Myocyte (in vitro differentiated cells): ENCODE measurements around the gene THAP4. TPM values are rescaled to one million over a fixed set of nuclear protein-coding genes. Genes with fewer than 3 reads are reported as not detected.
"Not testable (repeated sequence)": the region's sequence is repeated elsewhere in the genome, so short reads cannot be mapped to it uniquely, and the experiment has no call there.

ENCODE experiments used
- DNase-seq: peaks from one replicate; pipeline ENCODE4 v3.0.0-alpha.2; 2012; ENCODE audit warnings: low read depth
- total RNA-seq: library from RNA; depleted of rRNA; stranded (reverse); fragments of >200 nt; gene quantifications from 2 replicates; pipeline ENCODE4 v1.2.3, GENCODE V29; 2014

Gene THAP4
- total RNA-seq, 1 donor from 2014 or later, result 54.7 TPM

DNA sequence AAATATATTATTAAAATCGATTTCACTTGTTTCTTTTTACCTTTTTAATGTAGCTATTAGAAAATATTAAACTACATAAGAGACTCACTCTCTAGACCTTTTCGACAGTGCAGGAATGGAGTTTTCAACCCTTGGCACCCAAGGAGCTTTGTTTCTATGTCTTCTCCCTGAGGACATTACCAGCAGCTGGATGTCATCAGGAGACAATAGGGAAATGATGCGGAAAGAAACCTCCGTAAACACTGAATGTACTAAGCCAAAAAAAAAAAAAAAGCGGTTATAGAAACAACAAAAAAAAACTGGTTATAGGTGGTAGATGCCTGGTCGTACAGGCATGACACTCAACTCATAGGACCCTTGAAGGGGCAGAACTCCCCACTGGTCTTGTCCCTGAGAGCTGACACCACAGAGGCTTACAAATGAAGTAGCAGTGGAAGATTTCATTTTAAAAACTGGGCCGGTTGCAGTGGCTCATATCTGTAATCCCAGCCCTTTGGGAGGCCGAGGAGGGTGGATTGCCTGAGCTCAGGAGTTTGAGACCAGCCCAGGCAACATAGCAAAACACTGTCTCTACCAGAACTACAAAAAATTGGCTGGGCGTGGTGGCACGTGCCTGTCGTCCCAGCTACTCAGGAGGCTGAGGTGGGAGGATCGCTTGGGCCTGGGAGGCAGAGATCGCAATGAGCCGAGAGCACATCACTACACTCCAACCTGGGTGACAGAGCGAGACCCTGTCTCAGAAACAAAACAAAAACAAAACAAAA is 23.8 kb downstream of the THAP4 start:
- DNase-seq, result no peak

DNA sequence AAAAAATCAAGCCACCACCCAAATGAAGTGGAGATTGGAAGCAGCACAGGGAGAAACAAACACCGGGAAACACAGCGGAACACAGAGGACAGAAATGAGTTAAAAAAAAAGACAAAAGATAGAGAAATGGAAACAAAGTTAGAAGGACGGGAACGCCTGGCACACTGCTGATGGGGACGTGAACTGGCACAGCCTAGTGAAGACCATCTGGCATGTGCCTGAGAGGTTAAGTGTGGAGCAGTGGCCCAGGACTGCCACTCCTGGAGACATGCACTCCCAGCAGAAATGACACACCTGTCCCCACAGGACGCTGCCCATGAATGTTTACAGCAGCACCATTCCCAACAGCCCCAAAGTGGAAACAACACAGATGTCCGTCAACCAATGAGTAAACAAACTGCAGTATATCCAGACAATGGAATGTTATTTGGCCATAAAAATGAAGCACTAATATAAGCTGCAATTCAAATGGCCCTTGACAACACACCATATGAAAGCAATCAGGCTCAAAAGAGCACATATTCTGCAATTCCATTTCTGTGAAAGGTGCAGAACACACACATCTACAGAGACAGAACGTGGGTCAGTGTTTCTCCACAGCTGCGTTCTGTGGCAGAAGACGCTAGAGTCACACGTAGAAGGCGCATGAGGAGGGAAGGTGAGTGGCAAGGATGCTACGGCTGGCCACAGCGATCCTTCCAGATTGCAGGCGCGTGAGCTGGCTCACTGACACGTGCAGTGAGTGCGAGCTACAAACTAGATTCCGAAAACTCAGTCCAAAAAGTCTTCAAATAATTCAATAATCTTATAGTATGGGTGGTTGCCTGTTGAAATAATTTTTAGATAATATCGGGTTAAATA is 24.6 kb downstream of the THAP4 start:
- no peak for DNase-seq

DNA sequence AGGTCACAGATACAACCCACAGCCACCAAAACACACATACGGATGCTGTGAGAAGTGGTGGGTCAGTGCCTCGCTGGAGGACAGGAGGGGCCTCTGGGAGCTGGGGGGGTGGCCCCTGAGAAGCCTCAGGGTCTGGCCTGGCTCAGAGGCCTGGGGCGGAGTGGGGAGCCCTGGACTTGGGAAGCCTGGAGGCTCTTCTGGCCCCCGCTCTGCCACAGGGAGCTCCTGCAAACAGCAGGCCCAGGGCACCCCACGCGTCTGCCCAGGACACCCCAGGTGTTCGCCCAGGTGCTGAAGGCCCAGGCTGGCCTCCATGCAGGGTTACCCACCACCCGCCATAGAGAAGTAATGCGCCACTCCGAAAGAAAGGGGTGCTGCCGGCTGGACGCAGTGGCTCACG is 25.9 kb downstream of the THAP4 start:
- no peak for DNase-seq

DNA sequence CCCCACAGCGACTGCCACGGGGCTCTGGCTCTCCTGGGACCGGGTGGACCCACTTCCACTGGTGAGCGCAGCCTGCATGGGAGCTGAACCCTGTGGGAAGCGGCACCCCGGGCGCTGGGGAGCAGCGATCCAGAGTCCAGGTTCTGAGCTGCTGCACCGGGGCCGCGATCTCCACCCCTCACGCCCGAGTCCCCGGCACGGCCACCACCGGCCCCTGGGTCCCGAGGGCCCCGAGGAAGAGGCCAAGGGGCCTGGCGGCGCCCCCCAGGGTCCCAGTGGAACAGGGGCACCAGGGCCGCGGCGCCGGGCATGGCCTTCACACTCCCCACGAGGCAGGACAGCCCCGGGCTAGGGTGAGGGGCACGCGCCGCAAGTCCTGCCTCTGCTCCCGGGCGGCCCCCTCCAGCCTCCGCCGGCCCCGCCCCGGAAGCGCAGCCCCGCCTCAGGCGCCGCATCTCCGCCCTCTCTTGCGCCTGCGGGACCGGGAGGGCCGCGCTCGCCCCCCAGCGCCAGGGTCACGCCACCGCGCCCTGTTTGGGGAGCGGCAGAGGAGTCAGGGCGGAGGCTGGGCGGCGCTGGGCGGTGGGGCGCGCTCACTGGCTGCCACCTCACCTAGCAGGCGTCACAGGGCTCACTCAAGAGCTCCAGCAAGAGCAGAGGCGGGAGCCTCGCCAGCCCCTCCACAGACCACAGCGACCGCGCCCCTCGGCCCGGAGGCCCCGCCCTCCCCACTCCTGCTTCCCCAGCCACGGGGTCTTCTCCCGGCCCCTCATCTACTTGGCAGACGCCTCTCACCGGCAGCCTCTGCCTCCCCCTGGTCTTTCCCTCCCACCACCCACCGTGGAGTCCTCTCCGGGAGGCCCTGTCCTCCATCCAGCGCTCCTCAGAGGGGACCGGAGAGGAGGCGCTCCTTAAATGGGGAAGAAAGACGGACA is 26.8 kb downstream of the THAP4 start:
- DNase-seq, result peak; percentile 75

DNA sequence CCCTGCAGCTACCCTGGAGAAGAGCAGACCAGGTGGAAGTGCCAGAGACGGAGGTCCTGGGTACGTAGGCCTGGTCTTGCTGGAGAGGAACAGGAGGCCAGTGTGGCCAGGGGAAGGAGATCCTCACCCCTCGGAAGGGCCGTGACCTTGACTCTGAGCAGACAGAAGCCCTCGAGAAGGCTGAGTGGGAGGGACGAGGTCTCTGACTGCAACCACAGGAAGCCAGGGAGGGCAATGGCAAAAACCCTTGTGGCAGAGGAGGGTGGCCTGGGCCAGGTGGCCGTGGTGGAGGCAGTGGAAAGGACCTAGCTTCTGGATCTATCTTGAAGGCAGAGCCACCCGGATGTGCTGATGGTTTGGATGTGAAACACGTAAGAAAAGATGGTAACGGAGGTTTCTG is 28.1 kb downstream of the THAP4 start:
- peak; percentile 74 for DNase-seq

DNA sequence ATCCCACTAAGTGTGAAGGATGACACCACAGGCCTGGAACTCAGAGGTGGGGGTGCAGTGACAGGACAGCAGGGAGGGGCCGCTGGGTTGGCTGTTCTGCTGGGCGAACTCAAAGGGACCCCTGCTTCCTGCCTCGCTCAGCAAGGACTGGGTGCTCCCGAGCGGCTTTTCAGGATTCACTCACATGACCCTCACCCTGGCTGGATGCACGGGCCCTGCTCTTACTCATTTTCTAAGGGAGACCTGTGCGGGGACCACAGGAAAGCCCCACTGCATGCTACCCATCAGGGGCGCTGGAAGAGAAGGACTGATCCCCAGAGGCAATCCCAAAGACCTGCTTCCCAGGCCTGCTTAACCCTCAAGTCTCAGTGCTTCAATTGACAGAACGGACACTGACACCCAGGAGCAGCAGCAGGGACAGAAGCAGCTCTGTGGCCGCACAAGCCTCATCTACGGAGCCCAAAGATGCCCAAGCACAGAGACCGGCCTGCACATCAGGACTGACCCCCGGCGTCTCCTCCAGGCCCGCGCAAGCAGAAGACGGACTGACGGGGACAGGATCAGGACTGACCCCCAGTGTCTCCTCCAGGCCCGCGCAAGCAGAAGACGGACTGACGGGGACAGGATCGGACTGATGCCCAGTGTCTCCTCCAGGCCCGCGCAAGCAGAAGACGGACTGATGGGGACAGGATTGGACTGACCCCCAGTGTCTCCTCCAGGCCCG is 29.6 kb downstream of the THAP4 start:
- no peak for DNase-seq

DNA sequence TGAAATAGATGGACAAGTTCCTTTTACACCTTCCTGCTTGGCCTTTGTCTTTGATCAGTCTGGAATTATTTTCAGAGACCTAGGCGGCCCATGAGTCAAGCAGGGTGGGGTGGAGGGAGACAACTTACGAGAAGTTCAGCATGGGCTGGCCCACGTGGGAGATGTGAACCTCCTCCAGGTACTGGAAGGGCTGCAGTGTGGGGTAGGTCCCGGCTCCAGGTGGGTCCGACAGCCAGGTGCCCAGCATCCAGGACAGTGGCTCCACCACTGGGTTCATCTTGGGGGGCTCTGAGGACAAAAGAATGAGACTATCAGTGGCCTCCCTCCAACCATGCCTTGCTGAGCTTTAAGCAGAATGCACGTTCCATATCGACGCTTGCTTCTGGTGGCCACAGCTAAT is 30.8 kb downstream of the THAP4 start:
- DNase-seq, result no peak

DNA sequence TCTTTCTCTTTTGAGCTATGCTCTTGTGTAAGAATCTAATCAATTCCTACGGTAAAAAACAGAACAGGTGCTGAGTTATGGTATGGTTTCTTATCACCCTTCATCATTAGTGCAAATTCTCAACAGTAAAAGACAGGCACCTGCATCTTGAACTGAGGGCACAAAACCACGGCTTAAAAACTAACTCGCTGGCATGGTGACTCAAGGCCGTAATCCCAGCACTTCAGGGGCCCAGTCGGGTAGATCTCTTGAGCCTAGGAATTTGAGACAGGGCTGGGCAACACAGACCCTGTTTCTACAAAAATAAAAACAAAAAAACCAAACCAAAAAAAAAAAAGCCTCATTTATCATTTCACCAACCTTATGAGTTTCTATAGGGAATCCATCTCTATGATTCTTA is 33.3 kb downstream of the THAP4 start:
- no peak for DNase-seq

DNA sequence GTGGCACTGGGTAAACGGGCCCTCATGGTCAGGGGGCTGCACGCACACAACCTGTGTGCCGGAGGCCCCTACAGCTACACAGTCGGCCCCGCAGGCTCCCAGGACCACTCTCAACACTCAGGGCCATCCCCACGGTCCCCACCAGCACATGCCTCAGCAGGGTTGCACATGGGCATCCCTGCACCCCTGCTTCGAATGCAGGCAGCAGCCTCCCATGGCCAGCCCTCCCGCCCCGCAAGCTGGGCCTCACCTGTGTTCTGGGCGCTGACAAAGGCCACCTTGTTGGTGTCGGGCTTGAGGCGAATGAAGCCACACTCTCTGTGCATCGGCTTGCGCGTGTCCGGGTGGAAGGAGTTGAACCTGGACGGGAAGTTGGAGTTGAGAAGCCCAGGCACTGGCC is 34.2 kb downstream of the THAP4 start:
- no peak for DNase-seq

DNA sequence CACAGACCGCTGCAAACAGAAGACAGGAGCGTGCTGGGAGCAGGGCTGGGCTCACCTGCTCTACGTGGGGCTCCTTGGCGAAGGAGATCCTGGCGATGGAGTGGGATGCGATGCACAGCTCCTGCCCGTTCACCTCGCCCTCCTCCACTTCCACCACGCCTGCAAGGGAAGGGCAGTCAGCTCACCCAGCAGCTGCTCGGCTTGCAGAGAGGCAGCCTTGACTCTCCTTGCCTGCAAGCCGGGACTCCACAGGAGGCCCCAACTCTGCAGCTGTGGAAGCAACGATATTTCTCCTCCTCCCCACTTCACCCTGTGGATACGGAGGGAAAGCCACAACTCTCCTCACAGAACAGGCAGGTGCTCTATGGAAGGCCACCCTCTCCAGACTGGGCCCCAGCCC is 35.1 kb downstream of the THAP4 start:
- DNase-seq, result no peak

DNA sequence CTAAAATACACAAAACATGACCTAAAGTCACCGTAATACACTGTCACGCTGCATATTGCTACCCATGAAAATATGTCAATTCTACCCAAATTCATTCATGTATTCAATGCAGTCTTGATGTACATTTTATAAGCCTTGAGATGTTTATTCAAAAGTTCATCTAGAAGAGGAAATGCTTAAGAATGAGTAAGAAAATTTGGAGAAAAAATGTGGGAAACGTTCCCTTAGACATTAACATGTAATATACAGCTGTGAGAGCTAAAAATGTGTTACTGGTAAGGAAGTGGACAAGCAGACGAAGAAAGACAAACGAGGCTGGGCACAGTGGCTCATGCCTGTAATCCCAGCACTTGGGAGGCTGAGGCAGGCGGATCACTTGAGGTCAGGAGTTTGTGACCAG is 37.3 kb downstream of the THAP4 start:
- no peak for DNase-seq

DNA sequence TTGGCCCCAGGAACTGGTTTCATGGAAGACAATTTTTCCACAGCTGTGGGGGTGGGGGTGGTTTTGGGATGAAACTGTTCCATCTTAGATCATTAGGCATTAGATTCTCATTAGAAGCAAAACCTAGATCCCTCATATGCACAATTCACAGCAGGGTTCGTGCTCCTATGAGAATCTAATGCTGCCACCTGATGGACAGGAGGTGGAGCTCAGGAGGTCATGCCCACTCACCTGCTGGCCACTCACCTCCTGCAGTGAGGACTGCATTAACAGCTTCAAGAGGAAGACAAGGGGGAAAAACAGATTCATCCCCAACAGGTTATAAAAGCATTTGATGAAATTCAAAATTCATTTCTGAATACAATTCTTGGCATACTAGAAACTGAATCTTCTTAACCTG is 38.5 kb downstream of the THAP4 start:
- no peak for DNase-seq

DNA sequence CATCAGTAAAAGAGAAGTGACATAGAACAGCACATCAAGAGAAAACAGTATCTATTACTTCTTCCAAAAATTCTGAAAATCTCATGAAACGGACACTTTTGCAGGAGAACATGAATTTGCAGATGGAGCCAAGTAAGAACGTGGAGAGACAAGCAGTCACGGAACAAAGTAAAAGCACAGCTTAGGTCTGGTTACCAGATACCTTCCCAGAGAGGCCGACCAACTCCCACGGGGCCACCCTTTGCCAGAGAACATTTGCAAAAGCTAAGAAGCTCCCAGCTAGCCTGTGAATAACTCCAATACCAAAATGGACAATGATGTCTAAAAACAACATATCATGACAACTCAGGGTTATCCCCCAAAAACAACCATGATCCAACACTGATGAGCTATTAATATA is 38.9 kb downstream of the THAP4 start:
- DNase-seq, result no peak

DNA sequence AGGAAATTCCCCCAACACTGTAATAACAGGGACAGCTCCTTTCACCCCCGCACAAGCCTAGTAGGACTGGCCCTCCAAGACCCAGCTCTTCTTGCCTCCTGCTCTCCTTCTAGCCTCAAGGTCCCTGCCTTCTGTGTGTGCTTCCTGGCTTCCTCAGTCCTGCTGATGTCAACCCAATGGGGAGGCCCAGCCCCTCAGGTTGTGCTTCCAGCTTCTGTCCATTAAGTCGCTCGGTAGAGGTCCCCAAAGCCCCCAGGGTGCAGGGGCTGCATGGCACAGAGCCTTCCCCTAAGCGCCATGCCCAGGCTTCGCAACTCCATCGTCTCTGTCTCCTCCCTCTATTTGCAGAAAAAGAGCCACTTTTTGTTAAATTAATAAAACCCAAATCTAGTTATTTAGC is 39.4 kb downstream of the THAP4 start:
- no peak for DNase-seq

DNA sequence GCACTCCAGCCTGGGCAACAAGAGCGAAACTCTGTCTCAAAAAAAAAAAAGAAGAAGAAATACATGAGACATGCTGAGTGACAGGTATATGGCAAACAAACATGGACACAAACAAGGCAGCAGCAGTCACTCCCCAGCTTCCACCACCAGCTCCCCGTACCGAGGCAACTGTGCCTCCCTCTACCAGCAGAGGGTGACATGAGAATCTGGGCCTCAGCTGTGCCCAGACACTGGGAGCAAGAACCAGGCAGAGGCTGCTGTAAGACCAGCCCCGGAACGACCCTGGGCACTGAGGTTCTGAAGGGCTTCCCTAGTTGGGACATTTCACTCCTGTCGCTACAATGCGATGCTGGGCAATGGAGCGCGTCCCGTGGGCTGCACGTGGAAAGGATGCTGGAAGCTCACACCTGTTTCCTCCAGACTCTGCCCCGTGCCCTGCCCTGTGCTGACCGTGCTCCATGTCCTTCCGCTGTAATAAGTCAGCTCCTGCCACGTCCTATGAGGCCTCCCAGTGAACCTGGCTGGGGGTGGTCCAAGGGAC is 41.3 kb downstream of the THAP4 start:
- no peak for DNase-seq

DNA sequence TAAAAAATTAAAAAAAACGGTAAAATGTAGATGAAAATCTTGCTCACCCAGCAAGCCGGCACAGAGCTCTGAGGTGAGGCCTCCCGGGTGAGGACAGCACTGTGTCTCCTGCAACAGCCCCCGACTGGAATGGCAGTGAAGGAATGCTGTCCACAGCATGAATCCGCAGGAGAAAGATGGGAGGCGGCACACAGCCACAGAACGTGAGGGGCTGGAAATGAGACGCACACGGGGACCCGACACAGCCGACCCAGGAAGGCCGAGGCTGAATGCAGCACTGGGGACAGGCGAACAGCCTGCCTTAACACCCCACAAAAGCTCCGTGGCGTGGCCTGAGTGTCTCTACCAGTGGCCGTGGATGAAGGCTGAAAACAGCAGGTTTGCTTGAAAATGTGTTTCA is 43.7 kb downstream of the THAP4 start:
- DNase-seq, result no peak

DNA sequence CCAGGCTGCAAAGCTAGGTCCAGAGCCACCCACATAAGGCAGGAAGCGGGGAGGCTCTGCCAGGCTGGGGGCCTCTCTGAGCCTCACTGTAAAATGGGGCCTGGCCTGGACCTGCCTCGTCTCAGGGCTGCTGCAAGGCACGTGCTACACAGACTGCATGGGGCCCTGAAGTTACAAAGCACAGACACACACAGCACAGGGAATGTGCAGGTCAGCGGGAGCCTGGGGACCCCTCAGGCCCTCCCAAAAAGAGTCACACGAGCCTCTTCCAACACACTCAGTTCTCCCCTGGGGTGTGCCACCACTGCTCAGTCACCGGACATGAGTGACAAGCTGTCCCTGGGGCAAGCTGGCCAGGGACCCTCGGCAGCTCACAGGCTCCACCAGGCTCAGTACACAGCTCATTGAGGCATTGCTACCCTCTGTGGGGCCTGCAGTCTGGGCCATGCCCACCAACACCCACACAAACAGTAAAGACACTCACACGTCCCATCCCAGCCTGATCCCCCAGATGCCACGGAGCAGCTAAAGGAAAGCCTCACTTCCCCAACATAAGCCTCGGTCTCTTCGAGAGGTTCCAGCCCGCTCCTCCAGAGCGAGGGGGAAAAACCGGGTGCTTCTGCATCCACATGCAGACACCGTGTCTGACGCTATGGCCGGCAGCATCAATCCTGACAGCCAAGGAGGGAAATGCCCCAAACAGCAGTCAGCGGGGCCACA is 44.7 kb downstream of the THAP4 start:
- DNase-seq, result no peak

DNA sequence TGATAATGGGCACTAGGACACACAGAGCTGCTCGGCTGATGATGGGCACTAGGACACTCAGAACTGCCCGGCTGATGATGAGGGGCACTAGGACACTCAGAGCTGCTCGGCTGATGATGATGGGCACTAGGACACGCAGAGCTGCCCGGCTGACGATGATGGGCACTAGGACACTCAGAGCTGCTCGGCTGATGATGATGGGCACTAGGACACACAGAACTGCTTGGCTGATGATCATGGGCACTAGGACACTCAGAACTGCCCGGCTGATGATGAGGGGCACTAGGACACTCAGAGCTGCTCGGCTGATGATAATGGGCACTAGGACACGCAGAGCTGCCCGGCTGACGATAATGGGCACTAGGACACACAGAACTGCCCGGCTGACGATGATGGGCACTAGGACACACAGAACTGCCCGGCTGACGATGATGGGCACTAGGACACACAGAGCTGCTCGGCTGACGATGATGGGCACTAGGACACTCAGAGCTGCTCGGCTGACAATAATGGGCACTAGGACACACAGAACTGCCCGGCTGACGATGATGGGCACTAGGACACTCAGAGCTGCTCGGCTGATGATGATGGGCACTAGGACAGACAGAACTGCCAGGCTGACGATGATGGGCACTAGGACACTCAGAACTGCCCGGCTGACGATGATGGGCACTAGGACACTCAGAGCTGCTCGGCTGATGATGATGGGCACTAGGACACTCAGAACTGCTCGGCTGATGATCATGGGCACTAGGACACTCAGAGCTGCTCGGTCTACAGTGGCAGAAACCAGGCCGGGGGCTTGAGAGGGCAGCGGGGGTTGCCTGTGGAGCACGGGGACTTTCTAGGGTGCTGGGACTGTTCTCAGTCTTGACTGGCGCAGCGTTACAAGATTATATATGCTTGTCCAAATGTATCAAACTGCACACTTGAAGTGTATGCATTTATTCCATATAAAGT is 46.2 kb downstream of the THAP4 start:
- not testable (repeated sequence) for DNase-seq

DNA sequence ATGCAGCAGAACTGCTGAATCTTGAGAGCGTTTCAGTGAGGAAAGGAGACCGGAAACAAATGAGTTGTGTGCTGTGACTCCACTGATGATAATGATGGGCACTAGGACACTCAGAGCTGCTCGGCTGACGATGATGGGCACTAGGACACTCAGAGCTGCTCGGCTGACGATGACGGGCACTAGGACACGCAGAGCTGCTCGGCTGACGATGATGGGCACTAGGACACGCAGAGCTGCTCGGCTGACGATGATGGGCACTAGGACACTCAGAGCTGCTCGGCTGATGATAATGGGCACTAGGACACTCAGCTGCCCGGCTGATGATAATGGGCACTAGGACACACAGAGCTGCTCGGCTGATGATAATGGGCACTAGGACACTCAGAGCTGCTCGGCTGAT is 47.1 kb downstream of the THAP4 start:
- DNase-seq, result not testable (repeated sequence)
